Immature natural killer cell (primary cell): ENCODE data around the gene TEAD1. TPM values are rescaled to one million over a fixed set of nuclear protein-coding genes. Genes with fewer than 3 reads are reported as not detected.

Source experiments
- DNase-seq, 3 donors: peaks; one replicate each; pipeline ENCODE4 v3.0.0; 2022; ENCODE audit warnings: mixed read lengths in 1 of 3
- H3K27ac Mint-ChIP-seq, 6 donors: one replicate each; pipeline ENCODE4 v1.8.0; 2020; ENCODE audit warnings: mixed read lengths in 6 of 6, mild to moderate bottlenecking in 5 of 6, inconsistent platforms in 4 of 6, moderate library complexity in 3 of 6
- H3K27me3 Mint-ChIP-seq, 3 donors: one replicate each; pipeline ENCODE4 v1.8.0; 2020 to 2021; ENCODE audit warnings: low read depth in 3 of 3, mild to moderate bottlenecking in 3 of 3, mixed read lengths in 3 of 3, moderate library complexity in 3 of 3, inconsistent platforms in 1 of 3
- H3K36me3 Mint-ChIP-seq, 3 donors: one replicate each; pipeline ENCODE4 v1.8.0; 2020; ENCODE audit warnings: mixed read lengths in 3 of 3, inconsistent platforms in 2 of 3, mild to moderate bottlenecking in 2 of 3
- H3K4me1 Mint-ChIP-seq, 2 donors: one replicate each; pipeline ENCODE4 v1.8.0; 2020; ENCODE audit warnings: inconsistent platforms in 2 of 2, mild to moderate bottlenecking in 2 of 2, mixed read lengths in 2 of 2, moderate library complexity in 1 of 2
- H3K4me3 Mint-ChIP-seq, 5 donors: one replicate each; pipeline ENCODE4 v1.8.0; 2020; ENCODE audit warnings: mild to moderate bottlenecking in 5 of 5, mixed read lengths in 5 of 5, inconsistent platforms in 3 of 5, moderate library complexity in 3 of 5
- H3K9me3 Mint-ChIP-seq, 6 donors: one replicate each; pipeline ENCODE4 v1.8.0; 2020; ENCODE audit warnings: mild to moderate bottlenecking in 6 of 6, mixed read lengths in 6 of 6, inconsistent platforms in 4 of 6, moderate library complexity in 3 of 6
- polyA plus RNA-seq, 3 donors: library from polyadenylated mRNA; unstranded; fragments of 300-500 nt; fragmentation: Illumina TruSeq; gene quantifications; one replicate each; pipeline ENCODE4 v1.2.3, GENCODE V29; 2021

The TEAD1 gene
- polyA plus RNA-seq, 3 donors from 2014 or later = not detected

DNA sequence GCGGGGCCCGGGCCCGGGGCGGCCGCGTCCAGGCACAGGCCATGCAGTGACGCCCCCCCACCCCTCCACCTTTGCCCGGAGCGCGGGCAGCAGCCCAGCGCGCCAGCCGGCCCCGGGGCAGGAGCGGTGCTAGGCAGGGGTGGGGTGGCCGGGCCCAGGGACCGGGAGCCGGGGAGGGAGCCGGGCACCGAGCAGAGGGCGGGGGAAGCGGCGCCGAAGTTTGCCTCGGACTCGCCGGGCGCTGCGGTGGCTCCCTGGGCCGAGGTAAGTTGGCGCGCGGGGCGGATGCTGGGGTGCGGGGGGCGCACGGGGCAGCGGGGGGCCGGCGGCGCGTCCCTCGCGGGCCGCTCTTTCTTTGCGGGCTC lies 332 bp downstream of the TEAD1 start:
- H3K4me3 Mint-ChIP-seq = no peak overlapping the region

DNA sequence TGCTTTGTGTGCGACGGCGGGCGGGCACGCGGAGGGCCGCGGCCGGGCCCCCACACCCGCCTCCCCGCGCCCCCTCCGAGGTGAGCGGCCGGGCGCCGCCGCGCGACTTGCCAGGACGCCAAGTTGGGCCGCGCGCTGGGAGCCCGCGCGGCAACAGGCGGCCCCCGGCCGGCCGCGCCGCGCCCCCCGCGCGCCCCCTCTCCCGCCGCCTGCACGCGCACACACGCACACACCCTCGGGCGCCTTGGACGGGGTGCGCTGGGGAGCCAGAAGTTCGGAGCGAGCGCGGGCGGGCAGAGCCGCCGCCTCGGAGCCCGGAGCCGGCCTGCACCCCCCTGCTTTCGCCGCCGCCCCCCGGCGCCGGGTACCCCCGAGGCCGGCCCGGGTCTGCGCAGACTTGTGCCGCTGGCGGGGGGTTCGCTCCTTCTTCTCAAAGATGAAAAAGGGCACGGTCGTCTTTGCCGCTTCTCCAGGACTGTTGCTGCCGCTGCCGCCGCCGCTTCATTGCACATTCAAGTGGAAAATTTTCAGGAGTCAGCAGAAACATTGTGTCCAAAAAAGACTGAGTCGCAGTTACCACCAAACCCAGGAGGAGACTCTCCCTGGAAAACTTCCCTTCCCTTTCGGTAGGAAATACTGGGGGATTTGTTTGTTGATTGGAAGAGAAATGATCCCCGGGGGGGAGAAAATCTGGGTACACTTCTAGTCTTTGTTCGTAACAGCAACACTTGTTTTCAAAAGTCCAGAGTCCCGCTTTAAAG lies 895 bp downstream of the TEAD1 start:
- Mint-ChIP-seq H3K27me3 (peaks cover 23 to 53% (median 23%) of the 10 kb centered on the region in 3 donors), H3K9me3 (peaks cover 0 to 8% (median 1%) of the 10 kb centered on the region in 6 donors), H3K27ac (no peak overlapping the region), H3K4me3 (peak overlapping the region; percentile 67 to 77 (median 70)), H3K36me3 (no peaks in the 10 kb centered on the region), H3K4me1 (peaks cover 13 to 19% of the 10 kb centered on the region in 2 donors)
- DNase-seq = no peak

More for the DNA sequence above, 332 bp downstream of the TEAD1 start:
- Mint-ChIP-seq H3K27ac (no peak overlapping the region), H3K4me1 (peaks cover 13 to 19% of the 10 kb centered on the region in 2 donors), H3K36me3 (peaks cover 0 to under 1% (median 0%) of the 10 kb centered on the region in 3 donors), H3K9me3 (peaks cover 0 to 12% (median 2%) of the 10 kb centered on the region in 6 donors), H3K27me3 (peaks cover 19 to 52% (median 25%) of the 10 kb centered on the region in 3 donors)
- DNase-seq = peak in 1 of 3 donors; percentile 3

DNA sequence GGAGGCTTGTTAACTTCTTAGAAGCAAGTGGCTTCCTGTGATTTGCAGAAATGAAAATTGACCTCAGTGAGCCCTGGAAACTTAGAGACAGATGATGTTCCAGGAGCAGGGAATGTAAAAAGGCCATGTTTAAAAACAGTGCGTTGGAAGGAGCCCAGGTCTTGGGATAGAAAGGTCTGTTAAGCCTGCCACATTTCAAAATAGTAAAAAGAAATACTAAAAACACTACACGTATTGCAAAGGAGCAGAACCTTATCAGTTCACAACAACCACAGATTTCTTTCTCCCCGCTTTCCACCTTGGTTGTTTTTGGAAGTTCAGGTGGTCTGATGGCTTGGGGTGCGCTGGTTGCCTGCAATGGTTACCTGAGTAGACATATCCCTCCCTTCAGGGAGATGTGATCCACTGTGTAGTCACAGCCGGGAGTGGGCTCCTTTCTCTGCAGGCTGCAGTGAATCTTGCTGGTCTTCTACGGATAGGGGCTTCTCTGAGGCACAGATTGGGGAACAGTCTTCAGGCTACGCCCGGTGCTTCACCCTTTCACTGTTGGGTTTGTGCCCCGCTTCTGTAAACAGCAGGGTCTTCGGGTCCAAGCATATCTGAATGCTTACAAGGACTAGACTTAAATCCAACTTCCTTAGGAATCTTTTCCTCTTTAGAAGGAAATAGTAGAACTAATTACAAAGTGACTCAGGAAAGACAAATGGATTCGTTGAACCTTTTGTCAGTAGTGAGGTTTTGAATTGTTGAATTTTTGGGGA lies 1.9 kb downstream of the TEAD1 start:
- Mint-ChIP-seq H3K36me3 (no peaks in the 10 kb centered on the region), H3K27me3 (peaks cover 26 to 58% (median 28%) of the 10 kb centered on the region in 3 donors), H3K4me1 (peaks cover 13 to 19% of the 10 kb centered on the region in 2 donors), H3K4me3 (peak overlapping the region; percentile 2 to 73 (median 55)), H3K27ac (no peak overlapping the region), H3K9me3 (peaks cover 0 to 14% (median 1%) of the 10 kb centered on the region in 6 donors)
- no peak for DNase-seq

DNA sequence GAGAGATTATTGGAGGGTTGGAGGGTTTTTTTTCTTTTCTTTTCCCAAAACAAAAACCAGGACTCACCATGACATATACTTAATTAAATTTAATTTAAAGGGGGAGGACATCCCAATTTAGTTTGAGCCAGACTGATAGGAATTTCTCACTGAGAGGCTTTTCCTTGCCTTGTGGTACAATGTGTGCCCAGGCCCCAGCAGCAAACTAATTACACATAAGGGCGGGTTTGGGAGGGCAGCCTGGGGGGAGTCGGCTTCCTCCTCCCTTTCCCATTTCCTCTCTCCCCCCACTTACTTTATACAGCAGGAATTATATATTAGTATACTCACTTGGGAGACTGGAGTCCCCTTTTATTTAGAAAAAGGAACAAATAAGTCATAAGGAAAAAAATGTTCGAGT lies 2.9 kb downstream of the TEAD1 start:
- DNase-seq = no peak
- peaks cover 23 to 59% (median 27%) of the 10 kb centered on the region in 3 donors for H3K27me3 Mint-ChIP-seq
- H3K4me1 Mint-ChIP-seq = peaks cover 13 to 19% of the 10 kb centered on the region in 2 donors
- no peak overlapping the region for H3K27ac Mint-ChIP-seq
- H3K36me3 Mint-ChIP-seq = peaks cover 0 to 2% (median 0%) of the 10 kb centered on the region in 3 donors
- H3K9me3 Mint-ChIP-seq = peaks cover 0 to 20% (median 1%) of the 10 kb centered on the region in 6 donors
- no peak overlapping the region for H3K4me3 Mint-ChIP-seq

DNA sequence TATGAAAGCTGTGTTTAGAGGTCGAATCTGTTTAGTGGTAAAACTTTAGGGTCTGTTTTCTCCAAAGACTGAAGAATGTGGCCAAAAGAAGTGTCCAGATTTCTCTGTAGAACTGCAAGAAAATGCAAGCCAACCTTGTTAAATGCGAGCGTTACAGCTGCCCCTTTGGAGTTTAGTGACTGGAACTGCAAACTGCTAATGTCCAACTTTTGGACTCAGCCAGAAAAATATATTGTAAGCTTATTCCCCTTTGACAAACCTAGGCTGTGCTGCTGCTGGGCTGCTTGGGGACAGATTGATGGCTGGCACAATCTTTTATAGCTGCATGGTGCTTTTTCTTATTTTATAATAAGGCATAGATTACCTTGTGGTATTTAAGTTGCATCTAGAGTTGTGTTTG lies 3.9 kb downstream of the TEAD1 start:
- Mint-ChIP-seq H3K9me3 (peaks cover 0 to 25% (median 0%) of the 10 kb centered on the region in 6 donors), H3K27me3 (peaks cover 23 to 56% (median 30%) of the 10 kb centered on the region in 3 donors), H3K36me3 (peaks cover 0 to 3% (median 0%) of the 10 kb centered on the region in 3 donors), H3K4me3 (no peak overlapping the region), H3K4me1 (peaks cover 10 to 14% of the 10 kb centered on the region in 2 donors), H3K27ac (no peak overlapping the region)
- DNase-seq = no peak

DNA sequence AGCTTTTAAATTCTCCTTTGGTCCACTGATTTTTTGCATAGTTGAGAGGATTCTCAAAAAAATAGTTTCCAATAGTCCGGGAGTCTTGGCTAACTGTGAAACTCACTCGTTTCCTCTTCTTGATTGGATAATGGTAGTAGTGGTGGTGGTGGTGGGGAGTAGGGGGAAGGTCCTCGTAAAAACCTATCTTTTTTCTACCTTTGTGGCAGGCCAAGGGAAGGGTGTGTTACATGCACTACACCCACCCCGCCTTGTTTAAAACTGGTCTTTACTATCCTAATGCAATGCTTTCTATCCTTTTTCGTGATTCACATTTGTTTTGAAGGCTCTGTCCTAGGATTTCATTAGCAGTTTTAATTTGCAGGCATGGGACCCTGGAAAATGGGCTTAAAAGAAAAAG lies 4.8 kb downstream of the TEAD1 start:
- H3K4me1 Mint-ChIP-seq = peaks cover 2 to 7% of the 10 kb centered on the region in 2 donors
- no peak for DNase-seq
- H3K27ac Mint-ChIP-seq = no peak overlapping the region
- peaks cover 0 to 25% (median 0%) of the 10 kb centered on the region in 6 donors for H3K9me3 Mint-ChIP-seq
- no peak overlapping the region for H3K4me3 Mint-ChIP-seq
- H3K27me3 Mint-ChIP-seq = peaks cover 25 to 51% (median 28%) of the 10 kb centered on the region in 3 donors
- H3K36me3 Mint-ChIP-seq = peaks cover 0 to 3% (median 0%) of the 10 kb centered on the region in 3 donors

DNA sequence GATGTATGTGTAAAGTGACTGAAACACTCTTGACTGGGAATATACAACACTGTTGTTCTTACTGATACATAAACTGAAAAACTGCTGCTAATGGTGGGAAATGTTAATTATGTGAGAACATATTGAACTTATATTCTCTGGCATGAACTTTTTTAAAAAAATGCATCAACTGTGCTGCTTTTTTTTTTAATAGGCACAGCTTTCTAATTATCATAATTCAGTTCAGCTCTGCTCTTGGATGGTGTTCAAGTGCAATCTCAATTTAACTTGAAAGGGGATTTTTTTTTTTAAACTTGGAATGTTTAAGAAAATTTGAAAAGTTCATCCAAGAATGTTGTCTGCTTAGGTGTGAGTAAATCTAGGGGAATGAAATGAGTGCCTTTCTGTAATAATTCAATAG lies 5.2 kb downstream of the TEAD1 start:
- Mint-ChIP-seq H3K27me3 (peaks cover 25 to 51% (median 28%) of the 10 kb centered on the region in 3 donors), H3K4me1 (peaks cover 2 to 7% of the 10 kb centered on the region in 2 donors), H3K4me3 (no peak overlapping the region), H3K9me3 (peaks cover 0 to 25% (median 0%) of the 10 kb centered on the region in 6 donors), H3K36me3 (peaks cover 0 to 3% (median 0%) of the 10 kb centered on the region in 3 donors), H3K27ac (no peak overlapping the region)
- DNase-seq = no peak

DNA sequence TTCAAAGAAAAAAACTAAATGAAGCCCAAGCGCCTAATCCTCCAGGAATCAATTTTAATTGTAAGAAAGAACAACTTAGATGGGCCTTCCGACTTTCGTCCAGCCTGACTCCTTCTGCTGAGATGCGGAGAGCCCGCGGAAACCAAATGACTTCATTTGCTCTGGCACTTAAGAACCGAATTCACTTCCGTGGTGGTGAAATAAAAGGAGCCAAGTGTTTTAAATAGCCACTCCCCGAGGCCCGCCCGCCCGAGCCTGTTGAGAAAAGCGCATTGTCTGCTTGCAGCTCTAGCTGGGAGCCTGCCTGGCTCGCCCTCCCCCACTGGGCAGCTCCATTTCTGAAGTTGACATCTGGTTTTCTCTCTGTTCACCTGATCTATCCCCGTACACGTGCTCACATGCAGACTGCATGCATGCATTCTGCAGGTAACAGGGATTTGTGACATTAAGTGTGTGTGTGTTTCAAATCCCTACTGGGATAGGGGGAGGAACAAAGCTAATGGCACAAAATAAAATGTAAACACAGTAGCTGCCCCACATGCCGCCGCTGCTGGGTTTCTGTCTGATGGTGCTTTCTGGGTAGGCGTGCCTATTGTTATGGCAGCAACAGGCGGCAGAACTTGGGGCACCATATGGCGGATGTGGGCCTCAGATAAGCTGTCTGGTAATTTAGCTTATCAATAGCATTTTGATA lies 6.2 kb downstream of the TEAD1 start:
- Mint-ChIP-seq H3K27me3 (peaks cover 23 to 48% (median 25%) of the 10 kb centered on the region in 3 donors), H3K4me3 (peak overlapping the region in 1 of 5 donors; percentile 9), H3K27ac (no peak overlapping the region), H3K9me3 (peaks cover 0 to 25% (median 0%) of the 10 kb centered on the region in 6 donors), H3K36me3 (peaks cover 0 to 3% (median 0%) of the 10 kb centered on the region in 3 donors), H3K4me1 (peaks cover under 1 to 5% of the 10 kb centered on the region in 2 donors)
- DNase-seq = no peak

DNA sequence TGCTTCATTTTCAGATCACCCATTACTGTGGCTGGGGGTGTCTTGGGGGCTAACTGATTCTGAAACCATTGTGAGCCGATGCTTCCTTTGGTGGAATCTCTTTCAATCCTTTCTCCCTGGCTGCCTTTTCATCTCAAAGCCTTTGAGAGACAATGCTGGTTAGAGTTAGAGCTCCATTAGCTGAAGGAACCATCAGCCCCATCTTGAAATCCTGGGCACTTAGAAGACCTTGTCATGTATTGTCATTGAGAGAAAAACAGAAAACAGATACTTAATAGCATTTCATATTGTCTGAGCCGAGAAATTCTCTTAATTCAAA lies 6.7 kb downstream of the TEAD1 start:
- H3K4me3 Mint-ChIP-seq = no peak overlapping the region
- no peak overlapping the region for H3K27ac Mint-ChIP-seq
- H3K4me1 Mint-ChIP-seq = no peaks in the 10 kb centered on the region
- peaks cover 0 to 3% (median 0%) of the 10 kb centered on the region in 3 donors for H3K36me3 Mint-ChIP-seq
- peaks cover 0 to 25% (median 0%) of the 10 kb centered on the region in 6 donors for H3K9me3 Mint-ChIP-seq
- DNase-seq = no peak
- peaks cover 23 to 48% (median 26%) of the 10 kb centered on the region in 3 donors for H3K27me3 Mint-ChIP-seq

DNA sequence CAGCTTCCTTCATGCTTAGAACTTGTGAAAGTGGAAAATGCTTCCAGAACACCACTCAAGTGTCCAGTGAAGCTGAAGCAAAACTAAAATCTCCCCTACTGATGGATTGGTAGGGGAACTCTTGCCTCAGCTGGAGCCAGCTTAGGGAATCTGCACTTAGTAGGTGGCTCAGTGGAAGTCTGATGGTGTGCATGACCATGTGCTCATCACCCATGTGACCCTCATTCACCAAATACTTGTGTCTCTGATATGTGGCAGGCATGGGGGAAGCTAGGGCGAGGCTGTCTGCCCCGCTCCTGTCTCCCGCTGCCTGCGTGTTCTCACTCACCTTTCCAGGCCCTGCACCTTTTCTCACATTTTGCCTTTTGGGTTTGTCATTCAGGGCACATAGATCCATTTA lies 7.2 kb downstream of the TEAD1 start:
- H3K4me3 Mint-ChIP-seq = no peak overlapping the region
- peaks cover 0 to 3% (median 0%) of the 10 kb centered on the region in 3 donors for H3K36me3 Mint-ChIP-seq
- H3K4me1 Mint-ChIP-seq = no peaks in the 10 kb centered on the region
- H3K27ac Mint-ChIP-seq = no peak overlapping the region
- DNase-seq = no peak
- H3K27me3 Mint-ChIP-seq = peaks cover 22 to 44% (median 24%) of the 10 kb centered on the region in 3 donors
- H3K9me3 Mint-ChIP-seq = peaks cover 0 to 25% (median 0%) of the 10 kb centered on the region in 6 donors

DNA sequence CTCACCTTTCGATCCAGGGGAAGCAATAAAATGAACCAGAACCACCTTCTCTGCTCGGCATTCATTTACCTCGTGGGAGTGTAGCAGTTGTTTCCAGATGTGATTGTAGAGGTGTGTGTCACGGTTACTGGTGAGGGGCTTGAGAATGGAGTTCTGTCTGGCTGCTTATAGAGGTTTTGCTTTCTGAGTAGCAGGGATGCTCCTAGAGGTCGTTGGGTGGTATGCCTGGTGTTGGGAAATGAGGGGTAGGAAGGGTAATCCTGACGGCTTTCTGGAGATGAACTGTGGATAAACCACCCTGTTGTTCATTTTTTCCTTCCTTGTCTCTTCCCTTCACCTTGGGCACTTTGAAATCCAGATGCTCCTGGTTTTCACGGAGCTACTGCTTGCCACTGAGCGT lies 8.1 kb downstream of the TEAD1 start:
- H3K4me1 Mint-ChIP-seq = no peaks in the 10 kb centered on the region
- peaks cover 0 to 25% (median 0%) of the 10 kb centered on the region in 6 donors for H3K9me3 Mint-ChIP-seq
- H3K36me3 Mint-ChIP-seq = peaks cover 0 to 3% (median 0%) of the 10 kb centered on the region in 3 donors
- DNase-seq = no peak
- H3K27ac Mint-ChIP-seq = no peak overlapping the region
- peaks cover 19 to 38% (median 23%) of the 10 kb centered on the region in 3 donors for H3K27me3 Mint-ChIP-seq
- no peak overlapping the region for H3K4me3 Mint-ChIP-seq

DNA sequence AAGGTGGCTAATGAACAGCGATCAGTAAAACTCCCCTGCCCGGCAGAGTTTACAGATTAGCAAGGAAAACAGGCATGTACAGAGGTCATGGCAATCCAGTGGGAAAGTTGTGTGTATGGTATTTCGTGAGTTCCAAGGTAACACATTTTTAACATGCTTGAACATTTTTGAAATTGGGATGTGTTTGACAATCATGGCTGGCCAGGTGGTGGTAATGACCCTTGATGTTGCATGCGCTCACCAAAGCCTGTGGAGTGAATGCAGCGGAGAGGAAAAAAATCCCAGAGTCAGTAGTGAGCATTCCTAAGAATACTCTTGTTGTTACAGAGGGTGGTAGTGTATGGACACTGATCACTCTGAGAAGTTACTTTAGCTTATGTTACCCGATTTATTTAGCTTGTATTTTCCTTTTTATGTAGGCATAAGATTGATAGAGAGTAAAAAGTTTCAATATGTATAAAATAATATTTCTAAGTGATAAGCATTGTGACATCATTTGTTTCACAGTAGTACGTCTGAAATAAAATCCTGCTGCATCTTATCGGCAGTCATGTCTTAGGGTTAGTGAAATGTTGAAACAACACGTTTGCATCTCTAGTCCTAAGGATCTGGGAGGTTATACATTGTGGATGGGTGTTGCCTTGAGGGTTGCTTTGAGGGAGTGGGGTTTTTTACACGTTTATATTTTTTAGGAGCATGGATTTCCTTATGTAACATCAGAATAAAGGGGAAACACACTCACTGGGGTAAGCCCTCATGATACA lies 8.7 kb downstream of the TEAD1 start:
- H3K4me3 Mint-ChIP-seq = no peak overlapping the region
- DNase-seq = no peak

DNA sequence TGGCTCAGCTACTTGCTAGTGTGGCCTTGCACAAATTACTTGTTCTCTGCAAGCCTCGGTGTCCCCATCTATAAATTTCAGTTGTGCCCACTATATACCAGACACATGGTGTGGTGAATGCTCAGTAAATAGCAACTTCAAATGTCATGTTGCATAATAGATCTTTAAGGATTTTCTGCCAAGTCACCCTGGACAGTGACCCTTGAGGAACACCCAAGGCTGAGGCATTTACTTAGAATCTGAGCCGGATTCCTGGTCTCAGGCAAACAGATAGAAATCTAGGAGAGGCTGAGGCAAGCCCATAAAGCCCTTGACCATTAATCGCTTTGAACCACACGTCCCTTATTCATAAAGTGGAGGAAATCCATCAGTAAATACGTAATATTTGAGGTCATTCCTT lies 9.7 kb downstream of the TEAD1 start:
- DNase-seq = no peak
- Mint-ChIP-seq H3K4me1 (no peaks in the 10 kb centered on the region), H3K27me3 (peaks cover 17 to 25% (median 23%) of the 10 kb centered on the region in 3 donors), H3K9me3 (peaks cover 0 to 20% (median 0%) of the 10 kb centered on the region in 6 donors), H3K27ac (no peak overlapping the region), H3K4me3 (no peak overlapping the region), H3K36me3 (peaks cover 0 to 3% (median 0%) of the 10 kb centered on the region in 3 donors)

More for the DNA sequence above, 8.7 kb downstream of the TEAD1 start:
- Mint-ChIP-seq H3K27me3 (peaks cover 19 to 32% (median 23%) of the 10 kb centered on the region in 3 donors), H3K4me1 (no peaks in the 10 kb centered on the region), H3K36me3 (peaks cover 0 to 3% (median 0%) of the 10 kb centered on the region in 3 donors), H3K9me3 (peaks cover 0 to 21% (median 0%) of the 10 kb centered on the region in 6 donors), H3K27ac (no peak overlapping the region)
